Measurements from ENCODE around the gene AK8. TPM values are rescaled to one million over a fixed set of nuclear protein-coding genes. Genes with fewer than 3 reads are reported as not detected.

The AK8 gene
- polyA plus RNA-seq, 3 donors, result 0.08 TPM; not detected in 2

DNA sequence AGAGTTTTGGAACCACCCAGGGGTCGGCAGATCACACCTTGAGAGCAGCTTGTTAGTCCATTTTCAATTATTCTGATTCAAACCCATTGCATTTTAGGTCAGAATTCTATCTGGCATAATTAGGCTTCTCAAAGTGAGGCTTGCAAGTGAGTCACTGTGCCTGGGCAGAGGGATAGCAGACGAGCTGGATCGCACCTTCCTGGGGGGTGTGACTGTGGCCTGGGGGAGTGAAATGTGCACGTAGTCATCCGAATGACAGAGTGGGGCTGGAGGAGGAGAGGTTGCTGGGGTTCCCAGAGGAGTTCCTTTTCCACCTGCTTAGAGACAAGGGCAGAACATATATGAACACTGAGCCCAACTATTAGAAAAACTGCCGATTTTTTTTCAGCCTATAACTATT, 32.3 kb upstream of the AK8 start:
- Mint-ChIP-seq H3K4me1 (no peaks in the 10 kb centered on the region), H3K36me3 (peaks cover 74 to 83% of the 10 kb centered on the region in 2 donors), H3K27ac (no peak overlapping the region), H3K9me3 (peaks cover 0 to 2% (median 0%) of the 10 kb centered on the region in 7 donors), H3K27me3 (ENCODE audit: low read depth in 3 of 3) (no peaks in the 10 kb centered on the region), H3K4me3 (no peak overlapping the region)
- Histone ChIP-seq H3K9me3 (replicated peaks in 1 of 2; ENCODE audit: control insufficient read depth in 1 of 2, insufficient read depth in 1 of 2, low read length in 2 of 2) (no peaks in the 10 kb centered on the region), H3K9ac (ENCODE audit: insufficient read depth, low read length, poor library complexity, severe bottlenecking) (no peak overlapping the region), H2AFZ (ENCODE audit: insufficient read depth, low read depth, low read length, poor library complexity, severe bottlenecking) (no peak overlapping the region), H3K27me3 (ENCODE audit: control insufficient read depth in 2 of 2, insufficient read depth in 2 of 2, low read length in 2 of 2) (no peaks in the 10 kb centered on the region), H3K27ac (ENCODE audit: low read depth in 1 of 2, low read length in 2 of 2) (no peak overlapping the region), H3K4me3 (replicated peaks in 1 of 3; ENCODE audit: low read depth in 2 of 3, low read length in 3 of 3) (no peak overlapping the region), H3K4me2 (replicated peaks; ENCODE audit: extremely low read depth, low read length, poor library complexity, severe bottlenecking) (no peak overlapping the region), H3K36me3 (replicated peaks in 1 of 2; ENCODE audit: control insufficient read depth in 1 of 2, insufficient read depth in 2 of 2, low read length in 2 of 2) (peaks cover 57 to 89% of the 10 kb centered on the region in 2 donors), H3K4me1 (ENCODE audit: control insufficient read depth in 1 of 2, insufficient read depth in 2 of 2, low read length in 2 of 2) (no peaks in the 10 kb centered on the region), H4K20me1 (ENCODE audit: insufficient read depth, low read length) (no peaks in the 10 kb centered on the region), H3K79me2 (ENCODE audit: insufficient read depth, low read length) (no peaks in the 10 kb centered on the region)
- WGBS (ENCODE audit: insufficient coverage), result 88% methylated on average over 1 of the region's 6 CpGs
- DNase-seq, result no peak
- intact Hi-C loops (cut with micrococcal nuclease), result no loop called here
- no peak for TF ChIP-seq CTCF (IDR thresholded peaks at IDR 0.05)

DNA sequence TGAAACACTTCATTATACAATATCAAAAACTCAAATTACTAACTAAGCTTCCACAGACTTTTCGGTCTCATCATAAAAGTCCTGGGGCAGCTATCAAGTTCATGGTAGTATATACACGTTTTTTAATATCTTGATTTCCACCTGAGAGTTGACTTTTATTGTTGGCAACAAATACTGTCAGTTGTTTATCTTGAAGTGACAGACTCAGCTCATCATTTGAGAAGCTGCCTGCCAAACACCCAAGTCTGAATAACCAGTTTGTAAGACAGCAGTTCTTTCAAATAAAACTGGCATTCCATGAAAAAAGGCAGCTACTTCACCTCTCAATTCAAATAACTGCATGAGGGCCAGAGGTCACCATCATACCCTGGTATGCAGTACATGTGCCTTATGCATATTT, 31.2 kb upstream of the AK8 start:
- Histone ChIP-seq H4K20me1 (ENCODE audit: insufficient read depth, low read length) (no peaks in the 10 kb centered on the region), H3K4me3 (replicated peaks in 1 of 3; ENCODE audit: low read depth in 2 of 3, low read length in 3 of 3) (no peak overlapping the region), H3K4me2 (replicated peaks; ENCODE audit: extremely low read depth, low read length, poor library complexity, severe bottlenecking) (no peak overlapping the region), H3K9ac (ENCODE audit: insufficient read depth, low read length, poor library complexity, severe bottlenecking) (no peak overlapping the region), H3K27ac (ENCODE audit: low read depth in 1 of 2, low read length in 2 of 2) (no peak overlapping the region), H3K79me2 (ENCODE audit: insufficient read depth, low read length) (no peaks in the 10 kb centered on the region), H2AFZ (ENCODE audit: insufficient read depth, low read depth, low read length, poor library complexity, severe bottlenecking) (no peak overlapping the region), H3K9me3 (replicated peaks in 1 of 2; ENCODE audit: control insufficient read depth in 1 of 2, insufficient read depth in 1 of 2, low read length in 2 of 2) (no peaks in the 10 kb centered on the region), H3K4me1 (ENCODE audit: control insufficient read depth in 1 of 2, insufficient read depth in 2 of 2, low read length in 2 of 2) (no peaks in the 10 kb centered on the region), H3K36me3 (replicated peaks in 1 of 2; ENCODE audit: control insufficient read depth in 1 of 2, insufficient read depth in 2 of 2, low read length in 2 of 2) (peaks cover 64 to 89% of the 10 kb centered on the region in 2 donors), H3K27me3 (ENCODE audit: control insufficient read depth in 2 of 2, insufficient read depth in 2 of 2, low read length in 2 of 2) (no peaks in the 10 kb centered on the region)
- no peak for DNase-seq
- Mint-ChIP-seq H3K27me3 (ENCODE audit: low read depth in 3 of 3) (no peaks in the 10 kb centered on the region), H3K4me1 (no peaks in the 10 kb centered on the region), H3K4me3 (no peak overlapping the region), H3K36me3 (peaks cover 75 to 86% of the 10 kb centered on the region in 2 donors), H3K27ac (no peak overlapping the region), H3K9me3 (peaks cover 0 to 2% (median 0%) of the 10 kb centered on the region in 7 donors)
- TF ChIP-seq CTCF (IDR thresholded peaks at IDR 0.05), result no peak
- no CpG with 5 or more reads among the region's 2 CpGs for WGBS (ENCODE audit: insufficient coverage)
- intact Hi-C loops (cut with micrococcal nuclease), result no loop called here
